SK-N-SH (cell line): ENCODE measurements around the gene CCDC27. TPM values are rescaled to one million over a fixed set of nuclear protein-coding genes. Genes with fewer than 3 reads are reported as not detected.

Experiments
- CTCF ChIA-PET: fragments of 300-600, 350-600 bp; formaldehyde crosslinking; extraction: SDS; loops from one replicate; lab custom pipeline; 2021; lab: Yijun Ruan, JAX
- POLR2A ChIA-PET: fragments of 350-600 bp; sonication (Branson Sonifier 250); formaldehyde crosslinking; extraction: SDS; loops from one replicate; lab custom pipeline; 2020; ENCODE audit warnings: antibody characterized with exemption, inconsistent platforms; lab: Yijun Ruan, JAX
- DNase-seq: peaks from one replicate; pipeline ENCODE4 v3.0.0; 2012
- H2AFZ ChIP-seq: fragments of 200-600 bp; sonication (generic); 2 replicates; pipeline ENCODE4 v1.8.1; 2016; ENCODE audit warnings: antibody characterized with exemption, mild to moderate bottlenecking, low read depth
- H3F3A ChIP-seq: fragments of 200-600 bp; sonication (generic); replicated peaks from 2 replicates; pipeline ENCODE3; 2016; ENCODE audit warnings: antibody characterized with exemption, mild to moderate bottlenecking; ENCODE audit not compliant: insufficient read depth
- H3K27ac ChIP-seq, 2 experiments: fragments of 200-500 bp in 1 of 2; fragments of 200-600 bp in 1 of 2; sonication (Bioruptor generic) in 1 of 2; sonication (generic), shearing (Covaris generic) in 1 of 2; 2 replicates each; pipeline versions ENCODE4 v1.5.1 to v1.6.1; 2014 to 2016; ENCODE audit warnings: low read depth in 2 of 2, inconsistent platforms in 1 of 2, low read length in 1 of 2, mild to moderate bottlenecking in 1 of 2, mixed read lengths in 1 of 2
- H3K27me3 ChIP-seq: fragments of 200-600 bp; sonication (generic), shearing (Covaris generic); 2 replicates; pipeline ENCODE4 v1.6.1; 2016; ENCODE audit warnings: mixed run types; ENCODE audit not compliant: insufficient read depth
- H3K36me3 ChIP-seq, 2 experiments: fragments of 200-500 bp in 1 of 2; fragments of 200-600 bp in 1 of 2; sonication (Bioruptor generic) in 1 of 2; sonication (generic) in 1 of 2; replicated peaks in 1 of 2; 2 replicates each; pipeline versions ENCODE3 to v1.5.1; 2014 to 2016; ENCODE audit warnings: low read length in 1 of 2, mild to moderate bottlenecking in 1 of 2; ENCODE audit not compliant: insufficient read depth in 2 of 2, control insufficient read depth in 1 of 2
- H3K4me1 ChIP-seq, 2 experiments: fragments of 200-500 bp in 1 of 2; fragments of 200-600 bp in 1 of 2; sonication (Bioruptor generic) in 1 of 2; sonication (generic), shearing (Covaris generic) in 1 of 2; 2 replicates each; pipeline versions ENCODE4 v1.5.1 to v1.6.1; 2014 to 2016; ENCODE audit warnings: low read depth in 1 of 2, low read length in 1 of 2, mixed run types in 1 of 2; ENCODE audit not compliant: insufficient read depth in 2 of 2, control insufficient read depth in 1 of 2
- H3K4me2 ChIP-seq: fragments of 200-600 bp; sonication (generic), shearing (Covaris generic); 2 replicates; pipeline ENCODE4 v1.6.1; 2017; ENCODE audit warnings: mixed run types
- H3K4me3 ChIP-seq, 2 experiments: fragments of 200-500 bp in 1 of 2; fragments of 200-600 bp in 1 of 2; sonication (Bioruptor generic) in 1 of 2; sonication (generic), shearing (Covaris generic) in 1 of 2; 2 replicates each; pipeline versions ENCODE4 v1.5.1 to v1.8.1; 2014 to 2016; ENCODE audit warnings: low read depth in 2 of 2, inconsistent platforms in 1 of 2, low read length in 1 of 2, mild to moderate bottlenecking in 1 of 2, mixed read lengths in 1 of 2, moderate library complexity in 1 of 2
- H3K79me2 ChIP-seq: fragments of 200-600 bp; sonication (generic); 2 replicates; pipeline ENCODE4 v1.8.1; 2017; ENCODE audit warnings: mild to moderate bottlenecking; ENCODE audit not compliant: insufficient read depth
- H3K9ac ChIP-seq: fragments of 200-600 bp; sonication (generic); 2 replicates; pipeline ENCODE4 v1.6.1; 2017; ENCODE audit warnings: mixed run types
- H3K9me2 ChIP-seq: fragments of 200-600 bp; sonication (generic); 2 replicates; pipeline ENCODE4 v1.6.1; 2017; ENCODE audit warnings: mixed run types
- H3K9me3 ChIP-seq: fragments of 200-600 bp; sonication (generic); 2 replicates; pipeline ENCODE4 v1.6.1; 2017; ENCODE audit warnings: mixed run types, mild to moderate bottlenecking, moderate library complexity
- H4K20me1 ChIP-seq: fragments of 200-600 bp; sonication (generic); 2 replicates; pipeline ENCODE4 v1.6.1; 2017; ENCODE audit warnings: mild to moderate bottlenecking, mixed run types; ENCODE audit not compliant: insufficient read depth
- ELF1 ChIP-seq: IDR thresholded peaks from 2 replicates; pipeline ENCODE4 v1.4.0; 2012
- EP300 ChIP-seq, 2 experiments: IDR thresholded peaks; 2 replicates each; pipeline versions ENCODE4 v1.4.0 to v1.6.1; 2012; ENCODE audit warnings: borderline replicate concordance in 1 of 2, low read depth in 1 of 2, low read length in 1 of 2
- FOSL2 ChIP-seq: IDR thresholded peaks from 2 replicates; pipeline ENCODE4 v1.4.0; 2012; ENCODE audit warnings: low read depth, mild to moderate bottlenecking, moderate library complexity, borderline replicate concordance
- FOXJ3 ChIP-seq: sonication (generic); formaldehyde crosslinking; IDR thresholded peaks from 2 replicates; pipeline ENCODE4 v1.5.1; 2020; ENCODE audit warnings: mild to moderate bottlenecking, missing genetic modification reagents
- MXI1 ChIP-seq: IDR thresholded peaks from 2 replicates; pipeline ENCODE4 v1.6.1; 2012; ENCODE audit warnings: mild to moderate bottlenecking, low read depth, low read length, improper control_type of control experiment
- NFIC ChIP-seq: IDR thresholded peaks from 2 replicates; pipeline ENCODE4 v1.4.0; 2012; ENCODE audit warnings: borderline replicate concordance
- NRF1 ChIP-seq: IDR thresholded peaks from 2 replicates; pipeline ENCODE4 v1.6.1; 2012; ENCODE audit warnings: low read depth, mild to moderate bottlenecking, low read length
- POLR2AphosphoS5 ChIP-seq: IDR thresholded peaks from 2 replicates; pipeline ENCODE4 v1.6.1; 2012; ENCODE audit warnings: low read depth, low read length
- RFX5 ChIP-seq: IDR thresholded peaks from 2 replicates; pipeline ENCODE4 v1.6.1; 2012; ENCODE audit warnings: mild to moderate bottlenecking, improper control_type of control experiment, low read length
- SIN3A ChIP-seq: IDR thresholded peaks from 2 replicates; pipeline ENCODE4 v1.6.1; 2012; ENCODE audit warnings: low read depth, mild to moderate bottlenecking, low read length, moderate library complexity, borderline replicate concordance
- TCF12 ChIP-seq: IDR thresholded peaks from 2 replicates; pipeline ENCODE4 v1.4.0; 2012
- WGBS: methylation state at CpG from one replicate; pipeline ENCODE4 v1.1.6; 2017; ENCODE audit warnings: low lambda C conversion rate; 5-methylcytosine and 5-hydroxymethylcytosine counted together
- polyA plus RNA-seq, 3 experiments: library from polyadenylated mRNA; depleted of rRNA; stranded (reverse); fragments of >200 nt; gene quantifications; 2 replicates each; pipeline ENCODE4 v1.2.3, GENCODE V29; 2012
- TF ChIP-seq, protein P1 (sequence below): fragments of 150-350 bp; IDR thresholded peaks from 2 replicates; pipeline ENCODE4 v1.6.1; 2017; ENCODE audit warnings: antibody characterized with exemption, low read length, low read depth, borderline replicate concordance
- TF ChIP-seq, protein P2 (sequence below): IDR thresholded peaks from 2 replicates; pipeline ENCODE4 v1.4.0; 2012; ENCODE audit warnings: low read depth, borderline replicate concordance
- TF ChIP-seq, protein P3 (sequence below): IDR thresholded peaks from 2 replicates; pipeline ENCODE4; 2012

The CCDC27 gene
- polyA plus RNA-seq, 1 of the 3 experiments (the other 2 are of a cell fraction), result not detected

DNA sequence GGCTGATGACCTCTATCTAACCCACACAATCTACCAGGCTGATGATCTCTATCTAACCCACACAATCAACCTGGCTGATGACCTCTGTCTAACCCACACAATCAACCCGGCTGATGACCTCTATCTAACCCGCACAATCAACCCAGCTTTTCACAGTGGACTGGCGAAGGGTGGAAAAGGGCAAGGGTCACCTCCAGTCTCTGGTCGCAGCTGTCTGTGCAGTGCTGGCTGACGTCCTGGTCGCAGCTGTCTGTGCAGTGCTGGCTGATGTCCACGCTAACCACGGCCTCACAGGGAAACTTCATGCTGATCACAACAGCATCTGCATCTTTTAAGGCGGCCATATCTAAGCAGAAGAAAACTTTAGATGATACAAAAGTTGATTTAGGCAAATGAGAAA, 12.2 kb upstream of the CCDC27 start:
- Histone ChIP-seq H3K9me2 (no peaks in the 10 kb centered on the region), H3K36me3 (peaks cover 7 to 55% of the 10 kb centered on the region in 2 experiments), H3K4me2 (no peak overlapping the region), H3K9me3 (no peaks in the 10 kb centered on the region), H3K79me2 (no peaks in the 10 kb centered on the region), H3K27ac (no peak overlapping the region), H2AFZ (no peak overlapping the region), H4K20me1 (no peaks in the 10 kb centered on the region), H3F3A (no peaks in the 10 kb centered on the region), H3K4me3 (no peak overlapping the region), H3K9ac (no peak overlapping the region), H3K27me3 (no peaks in the 10 kb centered on the region), H3K4me1 (peaks cover 0 to 16% of the 10 kb centered on the region in 2 experiments; a peak in 1 of 4 replicates)
- TF ChIP-seq FOSL2 (no peak), NRF1 (no peak), ELF1 (no peak), TCF12 (no peak), POLR2AphosphoS5 (no peak), NFIC (no peak), MXI1 (no peak), FOXJ3 (CRISPR knock-in tag) (no peak), EP300 (IDR thresholded peaks at IDR 0.05; ENCODE audit: borderline replicate concordance in 1 of 2, low read depth in 1 of 2, low read length in 1 of 2) (no peak), RFX5 (no peak)
- TF ChIP-seq, protein P1, sequence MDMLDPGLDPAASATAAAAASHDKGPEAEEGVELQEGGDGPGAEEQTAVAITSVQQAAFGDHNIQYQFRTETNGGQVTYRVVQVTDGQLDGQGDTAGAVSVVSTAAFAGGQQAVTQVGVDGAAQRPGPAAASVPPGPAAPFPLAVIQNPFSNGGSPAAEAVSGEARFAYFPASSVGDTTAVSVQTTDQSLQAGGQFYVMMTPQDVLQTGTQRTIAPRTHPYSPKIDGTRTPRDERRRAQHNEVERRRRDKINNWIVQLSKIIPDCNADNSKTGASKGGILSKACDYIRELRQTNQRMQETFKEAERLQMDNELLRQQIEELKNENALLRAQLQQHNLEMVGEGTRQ, result no peak
- TF ChIP-seq, protein P2, sequence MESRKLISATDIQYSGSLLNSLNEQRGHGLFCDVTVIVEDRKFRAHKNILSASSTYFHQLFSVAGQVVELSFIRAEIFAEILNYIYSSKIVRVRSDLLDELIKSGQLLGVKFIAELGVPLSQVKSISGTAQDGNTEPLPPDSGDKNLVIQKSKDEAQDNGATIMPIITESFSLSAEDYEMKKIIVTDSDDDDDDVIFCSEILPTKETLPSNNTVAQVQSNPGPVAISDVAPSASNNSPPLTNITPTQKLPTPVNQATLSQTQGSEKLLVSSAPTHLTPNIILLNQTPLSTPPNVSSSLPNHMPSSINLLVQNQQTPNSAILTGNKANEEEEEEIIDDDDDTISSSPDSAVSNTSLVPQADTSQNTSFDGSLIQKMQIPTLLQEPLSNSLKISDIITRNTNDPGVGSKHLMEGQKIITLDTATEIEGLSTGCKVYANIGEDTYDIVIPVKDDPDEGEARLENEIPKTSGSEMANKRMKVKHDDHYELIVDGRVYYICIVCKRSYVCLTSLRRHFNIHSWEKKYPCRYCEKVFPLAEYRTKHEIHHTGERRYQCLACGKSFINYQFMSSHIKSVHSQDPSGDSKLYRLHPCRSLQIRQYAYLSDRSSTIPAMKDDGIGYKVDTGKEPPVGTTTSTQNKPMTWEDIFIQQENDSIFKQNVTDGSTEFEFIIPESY, result no peak
- TF ChIP-seq, protein P3, sequence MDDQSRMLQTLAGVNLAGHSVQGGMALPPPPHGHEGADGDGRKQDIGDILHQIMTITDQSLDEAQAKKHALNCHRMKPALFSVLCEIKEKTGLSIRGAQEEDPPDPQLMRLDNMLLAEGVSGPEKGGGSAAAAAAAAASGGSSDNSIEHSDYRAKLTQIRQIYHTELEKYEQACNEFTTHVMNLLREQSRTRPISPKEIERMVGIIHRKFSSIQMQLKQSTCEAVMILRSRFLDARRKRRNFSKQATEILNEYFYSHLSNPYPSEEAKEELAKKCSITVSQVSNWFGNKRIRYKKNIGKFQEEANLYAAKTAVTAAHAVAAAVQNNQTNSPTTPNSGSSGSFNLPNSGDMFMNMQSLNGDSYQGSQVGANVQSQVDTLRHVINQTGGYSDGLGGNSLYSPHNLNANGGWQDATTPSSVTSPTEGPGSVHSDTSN, result no peak
- 92% methylated on average over 7 of the region's 9 CpGs for WGBS
- POLR2A ChIA-PET, result no interaction called here
- no peak for DNase-seq
- CTCF ChIA-PET, result interaction anchor here (0.6 to 2.6 kb wide), 3 partner anchors 15 to 1744 kb away, joined by 3 to 7 read pairs (median 3); no protein-coding TSS in a partner anchor

DNA sequence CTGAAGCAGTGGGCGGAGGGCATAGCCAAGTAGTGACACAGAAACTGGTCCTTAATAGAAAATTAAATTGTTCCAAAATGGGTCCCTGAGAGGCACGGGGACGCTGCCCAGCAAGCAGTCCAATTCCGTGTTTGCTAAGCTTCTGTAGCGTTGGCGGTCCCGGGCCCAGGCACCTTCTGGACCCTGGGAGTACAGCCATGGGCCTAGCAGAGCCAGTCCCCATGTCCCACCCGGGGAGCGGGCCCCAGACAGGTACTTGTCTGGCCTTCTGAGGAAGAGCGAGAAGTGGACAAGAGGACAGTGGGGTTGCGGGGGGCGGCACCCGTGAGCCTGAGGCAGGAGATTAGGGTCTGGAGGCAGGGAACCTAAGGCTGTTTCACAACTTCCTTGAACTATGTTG, 11.5 kb upstream of the CCDC27 start:
- Histone ChIP-seq H3K9ac (no peak overlapping the region), H3K4me3 (no peak overlapping the region), H2AFZ (no peak overlapping the region), H3K9me3 (no peaks in the 10 kb centered on the region), H3K27ac (no peak overlapping the region), H3F3A (no peaks in the 10 kb centered on the region), H3K36me3 (peaks cover 7 to 53% of the 10 kb centered on the region in 2 experiments), H3K4me1 (peaks cover 0 to 17% of the 10 kb centered on the region in 2 experiments; a peak in 1 of 4 replicates), H4K20me1 (no peaks in the 10 kb centered on the region), H3K9me2 (no peaks in the 10 kb centered on the region), H3K4me2 (no peak overlapping the region), H3K79me2 (no peaks in the 10 kb centered on the region), H3K27me3 (no peaks in the 10 kb centered on the region)
- CTCF ChIA-PET, result interaction anchor here (1.2 to 2.6 kb wide), 2 partner anchors 16 to 125 kb away, joined by 4 to 7 read pairs; no protein-coding TSS in a partner anchor
- POLR2A ChIA-PET, result no interaction called here
- no peak for DNase-seq
- WGBS, result 90% methylated on average over 13 of the region's 13 CpGs
- TF ChIP-seq SIN3A, result no peak
